Peyer's patch (tissue), 4 donors: ENCODE measurements around the gene KCNK2.

Source experiments
- CTCF ChIP-seq, 6 experiments: fragments of 450-650 bp in 4 of 6; fragments of 200-600 bp in 2 of 6; sonication (generic) in 1 of 6; IDR thresholded peaks; one replicate each; pipeline ENCODE4 v1.5.1; 2017 to 2019; ENCODE audit warnings: antibody characterized with exemption in 6 of 6, mild to moderate bottlenecking in 3 of 6, moderate library complexity in 1 of 6
- POLR2A ChIP-seq, 2 donors: fragments of 450-650 bp; IDR thresholded peaks; one replicate each; pipeline ENCODE4 v1.5.1; 2017; ENCODE audit warnings: antibody characterized with exemption in 2 of 2, mild to moderate bottlenecking in 2 of 2, moderate library complexity in 2 of 2

DNA sequence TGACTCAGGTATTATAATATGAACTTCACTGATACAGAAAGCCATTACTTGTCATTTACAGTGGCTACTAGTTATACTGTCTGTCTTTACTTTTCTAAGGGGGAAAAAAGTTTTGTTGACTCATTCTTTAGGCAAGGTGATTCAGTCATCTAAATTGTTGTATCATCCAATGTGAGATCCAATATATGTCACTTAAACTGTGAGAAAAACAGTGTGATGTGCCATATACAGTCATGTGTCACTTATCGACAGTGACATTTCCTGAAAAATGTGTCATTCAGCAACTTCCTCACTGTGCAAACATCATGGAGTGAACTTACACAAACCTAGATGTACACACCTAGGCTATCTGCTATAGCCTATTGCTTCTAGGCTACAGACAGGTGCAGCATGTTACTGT, 57.6 kb downstream of the KCNK2 start:
- TF ChIP-seq CTCF (IDR thresholded peaks at IDR 0.05) (no peak), POLR2A (IDR thresholded peaks at IDR 0.05) (no peak)
